ENCODE measurements around the gene SELP. TPM values are rescaled to one million over a fixed set of nuclear protein-coding genes. Genes with fewer than 3 reads are reported as not detected.

SELP gene
- total and polyA plus RNA-seq, 12 donors = 3.3 to 13.4 (median 5.6) TPM

GRCh38 chr1:169584483-169585144 lies 45.3 kb downstream of the SELP start:
- intact Hi-C loops (cut with DNase I) = loop anchor here in 1 of 10 donors (5.0 kb wide), 1 partner anchor 128 kb away; the partner anchor contains the start of gene SELL
- Histone ChIP-seq H3K4me1 (peaks cover 0 to 27% (median 10%) of the 10 kb centered on the region in 9 donors), H3K4me3 (peak overlapping the region in 1 of 10 donors; percentile 51), H3K36me3 (no peaks in the 10 kb centered on the region), H3K27me3 (peaks cover 0 to 48% (median 20%) of the 10 kb centered on the region in 7 donors), H3K9me3 (no peaks in the 10 kb centered on the region), H3K27ac (peak overlapping the region in 2 of 10 donors; percentile 49 to 78)
- DNase-seq (no peak), ATAC-seq (no peak)
- no peak for TF ChIP-seq CTCF (IDR thresholded peaks at IDR 0.05)
- WGBS, 2 donors = 34 to 43% methylated on average over 4 of the region's 4 CpGs

- Histone ChIP-seq H3K9me3 (no peaks in the 10 kb centered on the region), H3K4me1 (peaks cover 0 to 10% (median 3%) of the 10 kb centered on the region in 9 donors), H3K36me3 (no peaks in the 10 kb centered on the region), H3K27me3 (peaks cover 0 to 32% (median 14%) of the 10 kb centered on the region in 7 donors), H3K4me3 (no peak overlapping the region), H3K27ac (peak overlapping the region in 1 of 10 donors; percentile 51)
- intact Hi-C loops (cut with DNase I) = no loop called here
- TF ChIP-seq CTCF (IDR thresholded peaks at IDR 0.05) = no peak
- DNase-seq (no peak), ATAC-seq (no peak)
- WGBS, 2 donors = 79 to 89% methylated on average over 5 of the region's 5 CpGs
Measured at GRCh38 chr1:169577981-169578738, 51.8 kb downstream of the SELP start.

- Histone ChIP-seq H3K4me3 (no peak overlapping the region), H3K27me3 (peaks cover 0 to 22% (median 10%) of the 10 kb centered on the region in 7 donors), H3K36me3 (no peaks in the 10 kb centered on the region), H3K27ac (peak overlapping the region in 3 of 10 donors; percentile 34 to 51 (median 37)), H3K9me3 (no peaks in the 10 kb centered on the region), H3K4me1 (peaks cover 0 to 10% (median 3%) of the 10 kb centered on the region in 9 donors)
- no peak for DNase-seq
- 73 to 78% methylated on average over 1 of the region's 1 CpG for WGBS, 2 donors
- intact Hi-C loops (cut with DNase I) = no loop called here
- peak in 2 of 8 donors; percentile 37 to 44 for ATAC-seq
- TF ChIP-seq CTCF (IDR thresholded peaks at IDR 0.05) = no peak
Measured at GRCh38 chr1:169576935-169577331, 53.0 kb downstream of the SELP start.

- Histone ChIP-seq H3K9me3 (no peaks in the 10 kb centered on the region), H3K27ac (peak overlapping the region in 1 of 10 donors; percentile 68), H3K4me1 (peaks cover 0 to 10% (median 3%) of the 10 kb centered on the region in 9 donors), H3K27me3 (peaks cover 0 to 17% (median 6%) of the 10 kb centered on the region in 7 donors), H3K4me3 (no peak overlapping the region), H3K36me3 (no peaks in the 10 kb centered on the region)
- DNase-seq (peak; percentile 13), ATAC-seq (peak in 7 of 8 donors; percentile 42 to 91 (median 76))
- intact Hi-C loops (cut with DNase I) = no loop called here
- no peak for TF ChIP-seq CTCF (IDR thresholded peaks at IDR 0.05)
- 60 to 74% methylated on average over 5 of the region's 5 CpGs for WGBS, 2 donors
Measured at GRCh38 chr1:169576241-169576934, 53.5 kb downstream of the SELP start.

Measured in heart right ventricle (tissue), 16 donors.